ENCODE data around the gene DENND4B.

GRCh38 chr1:153945131-153945794, 1.3 kb downstream of the DENND4B start:
- no peak for TF ChIP-seq POLR2A (IDR thresholded peaks at IDR 0.05)
- TF ChIP-seq, protein P1, sequence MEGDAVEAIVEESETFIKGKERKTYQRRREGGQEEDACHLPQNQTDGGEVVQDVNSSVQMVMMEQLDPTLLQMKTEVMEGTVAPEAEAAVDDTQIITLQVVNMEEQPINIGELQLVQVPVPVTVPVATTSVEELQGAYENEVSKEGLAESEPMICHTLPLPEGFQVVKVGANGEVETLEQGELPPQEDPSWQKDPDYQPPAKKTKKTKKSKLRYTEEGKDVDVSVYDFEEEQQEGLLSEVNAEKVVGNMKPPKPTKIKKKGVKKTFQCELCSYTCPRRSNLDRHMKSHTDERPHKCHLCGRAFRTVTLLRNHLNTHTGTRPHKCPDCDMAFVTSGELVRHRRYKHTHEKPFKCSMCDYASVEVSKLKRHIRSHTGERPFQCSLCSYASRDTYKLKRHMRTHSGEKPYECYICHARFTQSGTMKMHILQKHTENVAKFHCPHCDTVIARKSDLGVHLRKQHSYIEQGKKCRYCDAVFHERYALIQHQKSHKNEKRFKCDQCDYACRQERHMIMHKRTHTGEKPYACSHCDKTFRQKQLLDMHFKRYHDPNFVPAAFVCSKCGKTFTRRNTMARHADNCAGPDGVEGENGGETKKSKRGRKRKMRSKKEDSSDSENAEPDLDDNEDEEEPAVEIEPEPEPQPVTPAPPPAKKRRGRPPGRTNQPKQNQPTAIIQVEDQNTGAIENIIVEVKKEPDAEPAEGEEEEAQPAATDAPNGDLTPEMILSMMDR (IDR thresholded peaks at IDR 0.05): no peak
